GM23248 (cell line): ENCODE results near the gene ARCN1.

Experiments used
- EZH2 ChIP-seq: fragments of 200-600 bp; sonication (generic); IDR thresholded peaks from 2 replicates; pipeline ENCODE4 v1.6.1; 2018; ENCODE audit warnings: antibody characterized with exemption, mild to moderate bottlenecking; ENCODE audit not compliant: insufficient read depth, poor library complexity, severe bottlenecking
- EZH2phosphoT487 ChIP-seq: fragments of 200-600 bp; sonication (generic); IDR thresholded peaks from 2 replicates; pipeline ENCODE4 v1.6.1; 2018; ENCODE audit warnings: antibody characterized with exemption, moderate library complexity, mild to moderate bottlenecking, low read depth; ENCODE audit not compliant: insufficient read depth

- no peak for TF ChIP-seq EZH2
- no peak for TF ChIP-seq EZH2phosphoT487
Observed at GRCh38 chr11:118528511-118528910, 43.7 kb upstream of the ARCN1 start.
